ENCODE measurements around the gene PPP2R2B.

The PPP2R2B gene

DNA sequence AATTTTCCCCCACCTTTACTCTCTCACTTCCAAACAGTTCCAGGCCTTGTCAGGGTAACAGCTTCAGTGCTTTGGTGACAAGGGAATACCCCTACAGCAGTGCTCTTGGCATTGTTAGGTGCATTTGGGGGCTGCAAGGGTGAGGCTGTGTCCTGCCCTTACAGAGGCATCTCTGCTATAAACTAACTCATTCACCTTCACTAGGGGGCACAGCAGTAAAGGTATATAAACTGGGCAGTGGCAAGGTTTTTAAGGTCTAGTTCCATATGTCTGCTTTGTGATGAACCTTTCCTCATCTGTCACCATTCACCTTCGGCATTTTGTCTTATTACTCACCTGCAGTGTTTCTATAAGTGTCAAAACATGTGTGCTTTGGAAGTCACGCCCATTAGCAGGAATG is 283.5 kb downstream of the PPP2R2B start:
- TF ChIP-seq, protein P1, sequence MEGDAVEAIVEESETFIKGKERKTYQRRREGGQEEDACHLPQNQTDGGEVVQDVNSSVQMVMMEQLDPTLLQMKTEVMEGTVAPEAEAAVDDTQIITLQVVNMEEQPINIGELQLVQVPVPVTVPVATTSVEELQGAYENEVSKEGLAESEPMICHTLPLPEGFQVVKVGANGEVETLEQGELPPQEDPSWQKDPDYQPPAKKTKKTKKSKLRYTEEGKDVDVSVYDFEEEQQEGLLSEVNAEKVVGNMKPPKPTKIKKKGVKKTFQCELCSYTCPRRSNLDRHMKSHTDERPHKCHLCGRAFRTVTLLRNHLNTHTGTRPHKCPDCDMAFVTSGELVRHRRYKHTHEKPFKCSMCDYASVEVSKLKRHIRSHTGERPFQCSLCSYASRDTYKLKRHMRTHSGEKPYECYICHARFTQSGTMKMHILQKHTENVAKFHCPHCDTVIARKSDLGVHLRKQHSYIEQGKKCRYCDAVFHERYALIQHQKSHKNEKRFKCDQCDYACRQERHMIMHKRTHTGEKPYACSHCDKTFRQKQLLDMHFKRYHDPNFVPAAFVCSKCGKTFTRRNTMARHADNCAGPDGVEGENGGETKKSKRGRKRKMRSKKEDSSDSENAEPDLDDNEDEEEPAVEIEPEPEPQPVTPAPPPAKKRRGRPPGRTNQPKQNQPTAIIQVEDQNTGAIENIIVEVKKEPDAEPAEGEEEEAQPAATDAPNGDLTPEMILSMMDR (IDR thresholded peaks at IDR 0.05), result no peak

DNA sequence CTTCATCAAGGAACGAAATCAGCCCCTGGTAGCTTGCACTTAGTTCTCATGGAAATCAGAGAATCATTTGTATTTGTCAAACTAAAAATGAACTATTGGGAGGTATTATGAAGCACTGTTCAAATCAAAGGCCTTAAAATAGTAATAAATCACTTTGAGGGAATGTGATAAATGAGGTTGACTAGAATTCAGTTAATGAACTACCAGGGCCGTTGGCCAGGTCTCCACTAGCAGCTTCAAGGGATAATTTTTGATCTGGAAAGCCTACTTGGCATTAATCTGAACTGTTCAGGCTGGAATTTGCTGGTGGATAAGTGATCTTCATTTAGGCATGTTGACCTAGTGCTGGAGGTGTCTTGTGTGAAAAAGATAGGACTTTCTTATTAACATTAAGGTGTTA is 286.2 kb downstream of the PPP2R2B start:
- TF ChIP-seq, protein P1 (IDR thresholded peaks at IDR 0.05), result no peak

- TF ChIP-seq, protein P1 (IDR thresholded peaks at IDR 0.05), result no peak
These were observed 289.6 kb downstream of the PPP2R2B start for GRCh38 chr5:146589028-146589345.

DNA sequence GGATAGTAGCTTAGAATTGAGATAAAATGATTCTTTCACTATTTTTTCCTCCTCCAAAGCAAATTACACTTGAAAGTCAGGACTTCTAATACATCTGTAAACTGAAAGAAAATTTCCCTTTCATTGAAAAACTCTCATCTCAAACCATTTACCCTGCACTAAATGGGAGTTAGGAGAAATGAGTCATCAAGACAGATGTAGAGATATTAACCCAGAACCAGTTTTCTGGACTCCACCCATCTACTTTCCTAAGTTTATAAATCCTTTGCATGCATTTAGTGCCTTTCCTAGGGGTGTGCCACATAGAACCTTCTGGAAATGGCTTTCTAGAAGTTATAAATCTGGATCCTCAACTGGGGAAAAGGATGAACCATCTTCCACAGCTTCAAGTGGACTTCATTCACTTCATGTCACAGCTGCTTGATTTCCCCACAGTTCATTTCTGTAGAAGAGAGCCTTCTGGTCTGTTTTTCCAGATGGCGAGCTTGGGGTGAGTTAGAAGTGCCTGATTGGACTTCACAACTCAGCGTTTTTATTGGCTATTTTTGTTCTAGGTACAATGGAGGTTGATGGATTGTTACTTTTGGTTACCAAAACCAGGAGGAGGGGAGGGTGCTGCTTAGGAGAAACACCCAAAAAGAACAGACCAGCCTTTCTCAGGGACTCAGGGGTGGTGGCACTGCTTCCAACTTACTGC is 290.1 kb downstream of the PPP2R2B start:
- TF ChIP-seq, protein P1 (IDR thresholded peaks at IDR 0.05), result no peak

DNA sequence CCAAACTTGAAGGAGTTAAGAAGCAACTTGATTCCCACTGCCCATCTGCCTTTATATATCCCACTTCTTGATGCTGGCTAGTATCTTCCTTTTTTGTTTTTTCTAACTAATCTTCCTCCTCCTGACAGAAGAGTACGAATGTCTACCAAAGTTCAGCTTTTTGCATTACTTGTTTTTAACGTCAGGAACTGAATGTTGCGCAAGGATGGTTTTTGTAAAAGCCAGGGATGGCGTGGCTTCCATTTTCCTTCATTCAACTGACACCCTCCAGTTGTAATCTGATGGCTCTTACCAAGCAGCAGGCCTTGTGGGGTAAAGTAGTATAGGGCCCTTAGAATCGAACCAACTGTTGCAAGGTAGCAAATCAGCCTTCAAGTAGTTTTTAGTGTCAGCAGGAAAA is 291.8 kb downstream of the PPP2R2B start:
- TF ChIP-seq, protein P1 (IDR thresholded peaks at IDR 0.05), result no peak

GRCh38 chr5:146584750-146585149 is 293.8 kb downstream of the PPP2R2B start:
- TF ChIP-seq, protein P1 (IDR thresholded peaks at IDR 0.05), result no peak

GRCh38 chr5:146582051-146582596 is 296.4 kb downstream of the PPP2R2B start:
- TF ChIP-seq, protein P1 (IDR thresholded peaks at IDR 0.05), result no peak

DNA sequence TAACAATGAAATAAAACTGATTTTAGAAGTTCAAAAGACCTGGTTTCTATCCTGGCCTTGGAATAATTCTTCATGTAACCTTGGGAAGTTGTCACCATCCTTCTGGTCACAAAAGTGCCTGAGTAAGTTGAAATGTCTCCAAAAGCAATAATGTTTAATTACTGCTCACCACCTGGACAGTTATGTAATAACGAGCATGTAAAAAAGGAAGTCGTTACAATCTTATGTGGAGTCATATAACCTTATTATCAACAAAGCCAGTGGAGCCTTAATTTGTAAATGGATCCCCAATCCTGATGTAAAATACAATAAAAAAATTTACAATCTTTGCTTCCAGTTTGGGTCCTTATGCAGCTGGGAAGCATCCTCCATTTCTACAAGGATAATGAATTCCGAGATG is 298.3 kb downstream of the PPP2R2B start:
- TF ChIP-seq, protein P1 (IDR thresholded peaks at IDR 0.05), result no peak

Data from LNCAP (cell line).